D341Med (cell line): ENCODE data around the gene KCNH3.
A peak's percentile ranks its signal among the peaks of the same experiment; 100 is the strongest.
"Not testable (repeated sequence)": the region's sequence is repeated elsewhere in the genome, so short reads cannot be mapped to it uniquely, and the experiment has no call there.

ENCODE experiments used
- DNase-seq: peaks from one replicate; pipeline ENCODE4 v3.0.0; 2012; ENCODE audit warnings: low spot score

The KCNH3 gene

GRCh38 chr12:49588281-49588680, 49.5 kb downstream of the KCNH3 start:
- no peak for DNase-seq

- DNase-seq: peak; percentile 36
These were observed 50.1 kb downstream of the KCNH3 start for GRCh38 chr12:49588721-49589516.

GRCh38 chr12:49598527-49598926, 59.7 kb downstream of the KCNH3 start:
- no peak for DNase-seq

GRCh38 chr12:49599961-49600360, 61.1 kb downstream of the KCNH3 start:
- no peak for DNase-seq

GRCh38 chr12:49603721-49604120, 64.9 kb downstream of the KCNH3 start:
- no peak for DNase-seq

GRCh38 chr12:49604856-49605255, 66.0 kb downstream of the KCNH3 start:
- DNase-seq: no peak

GRCh38 chr12:49605539-49605938, 66.7 kb downstream of the KCNH3 start, which contains the start of gene FAM186B:
Gene FAM186B (minus strand): TSS chr12:49605639. CDS start chr12:49605477, 162 bp downstream.
- not testable (repeated sequence) for DNase-seq
